SK-N-SH (cell line): Measurements from ENCODE around the gene SREK1IP1. TPM values are rescaled to one million over a fixed set of nuclear protein-coding genes. Genes with fewer than 3 reads are reported as not detected.

Experiments
- CTCF ChIA-PET: fragments of 300-600, 350-600 bp; formaldehyde crosslinking; extraction: SDS; loops from one replicate; lab custom pipeline; 2021; lab: Yijun Ruan, JAX
- POLR2A ChIA-PET: fragments of 350-600 bp; sonication (Branson Sonifier 250); formaldehyde crosslinking; extraction: SDS; loops from one replicate; lab custom pipeline; 2020; ENCODE audit warnings: antibody characterized with exemption, inconsistent platforms; lab: Yijun Ruan, JAX
- DNase-seq: peaks from one replicate; pipeline ENCODE4 v3.0.0; 2012
- H2AFZ ChIP-seq: fragments of 200-600 bp; sonication (generic); 2 replicates; pipeline ENCODE4 v1.8.1; 2016; ENCODE audit warnings: antibody characterized with exemption, mild to moderate bottlenecking, low read depth
- H3F3A ChIP-seq: fragments of 200-600 bp; sonication (generic); replicated peaks from 2 replicates; pipeline ENCODE3; 2016; ENCODE audit warnings: antibody characterized with exemption, mild to moderate bottlenecking; ENCODE audit not compliant: insufficient read depth
- H3K27ac ChIP-seq, 2 experiments: fragments of 200-500 bp in 1 of 2; fragments of 200-600 bp in 1 of 2; sonication (Bioruptor generic) in 1 of 2; sonication (generic), shearing (Covaris generic) in 1 of 2; 2 replicates each; pipeline versions ENCODE4 v1.5.1 to v1.6.1; 2014 to 2016; ENCODE audit warnings: low read depth in 2 of 2, inconsistent platforms in 1 of 2, low read length in 1 of 2, mild to moderate bottlenecking in 1 of 2, mixed read lengths in 1 of 2
- H3K27me3 ChIP-seq: fragments of 200-600 bp; sonication (generic), shearing (Covaris generic); 2 replicates; pipeline ENCODE4 v1.6.1; 2016; ENCODE audit warnings: mixed run types; ENCODE audit not compliant: insufficient read depth
- H3K36me3 ChIP-seq, 2 experiments: fragments of 200-500 bp in 1 of 2; fragments of 200-600 bp in 1 of 2; sonication (Bioruptor generic) in 1 of 2; sonication (generic) in 1 of 2; replicated peaks in 1 of 2; 2 replicates each; pipeline versions ENCODE3 to v1.5.1; 2014 to 2016; ENCODE audit warnings: low read length in 1 of 2, mild to moderate bottlenecking in 1 of 2; ENCODE audit not compliant: insufficient read depth in 2 of 2, control insufficient read depth in 1 of 2
- H3K4me1 ChIP-seq, 2 experiments: fragments of 200-500 bp in 1 of 2; fragments of 200-600 bp in 1 of 2; sonication (Bioruptor generic) in 1 of 2; sonication (generic), shearing (Covaris generic) in 1 of 2; 2 replicates each; pipeline versions ENCODE4 v1.5.1 to v1.6.1; 2014 to 2016; ENCODE audit warnings: low read depth in 1 of 2, low read length in 1 of 2, mixed run types in 1 of 2; ENCODE audit not compliant: insufficient read depth in 2 of 2, control insufficient read depth in 1 of 2
- H3K4me2 ChIP-seq: fragments of 200-600 bp; sonication (generic), shearing (Covaris generic); 2 replicates; pipeline ENCODE4 v1.6.1; 2017; ENCODE audit warnings: mixed run types
- H3K4me3 ChIP-seq, 2 experiments: fragments of 200-500 bp in 1 of 2; fragments of 200-600 bp in 1 of 2; sonication (Bioruptor generic) in 1 of 2; sonication (generic), shearing (Covaris generic) in 1 of 2; 2 replicates each; pipeline versions ENCODE4 v1.5.1 to v1.8.1; 2014 to 2016; ENCODE audit warnings: low read depth in 2 of 2, inconsistent platforms in 1 of 2, low read length in 1 of 2, mild to moderate bottlenecking in 1 of 2, mixed read lengths in 1 of 2, moderate library complexity in 1 of 2
- H3K79me2 ChIP-seq: fragments of 200-600 bp; sonication (generic); 2 replicates; pipeline ENCODE4 v1.8.1; 2017; ENCODE audit warnings: mild to moderate bottlenecking; ENCODE audit not compliant: insufficient read depth
- H3K9ac ChIP-seq: fragments of 200-600 bp; sonication (generic); 2 replicates; pipeline ENCODE4 v1.6.1; 2017; ENCODE audit warnings: mixed run types
- H3K9me2 ChIP-seq: fragments of 200-600 bp; sonication (generic); 2 replicates; pipeline ENCODE4 v1.6.1; 2017; ENCODE audit warnings: mixed run types
- H3K9me3 ChIP-seq: fragments of 200-600 bp; sonication (generic); 2 replicates; pipeline ENCODE4 v1.6.1; 2017; ENCODE audit warnings: mixed run types, mild to moderate bottlenecking, moderate library complexity
- H4K20me1 ChIP-seq: fragments of 200-600 bp; sonication (generic); 2 replicates; pipeline ENCODE4 v1.6.1; 2017; ENCODE audit warnings: mild to moderate bottlenecking, mixed run types; ENCODE audit not compliant: insufficient read depth
- CHD2 ChIP-seq: fragments of 150-350 bp; IDR thresholded peaks from 2 replicates; pipeline ENCODE4 v1.6.1; 2018; ENCODE audit warnings: low read length; ENCODE audit not compliant: partially characterized antibody
- CTCF ChIP-seq: fragments of 200-600 bp; sonication (generic); IDR thresholded peaks from 2 replicates; pipeline ENCODE4 v1.6.1; 2017; ENCODE audit warnings: antibody characterized with exemption, mild to moderate bottlenecking, moderate library complexity
- ELF1 ChIP-seq: IDR thresholded peaks from 2 replicates; pipeline ENCODE4 v1.4.0; 2012
- EP300 ChIP-seq, 2 experiments: IDR thresholded peaks; 2 replicates each; pipeline versions ENCODE4 v1.4.0 to v1.6.1; 2012; ENCODE audit warnings: borderline replicate concordance in 1 of 2, low read depth in 1 of 2, low read length in 1 of 2
- FOSL2 ChIP-seq: IDR thresholded peaks from 2 replicates; pipeline ENCODE4 v1.4.0; 2012; ENCODE audit warnings: low read depth, mild to moderate bottlenecking, moderate library complexity, borderline replicate concordance
- GABPA ChIP-seq: IDR thresholded peaks from 2 replicates; pipeline ENCODE4 v1.4.0; 2012; ENCODE audit warnings: low read depth, mild to moderate bottlenecking
- IRF3 ChIP-seq: fragments of 150-350 bp; IDR thresholded peaks from 2 replicates; pipeline ENCODE4 v1.6.1; 2016; ENCODE audit warnings: mild to moderate bottlenecking, low read depth, low read length
- MEF2A ChIP-seq: IDR thresholded peaks from 2 replicates; pipeline ENCODE4 v1.4.0; 2012; ENCODE audit warnings: low read depth, borderline replicate concordance
- MXI1 ChIP-seq: IDR thresholded peaks from 2 replicates; pipeline ENCODE4 v1.6.1; 2012; ENCODE audit warnings: mild to moderate bottlenecking, low read depth, low read length, improper control_type of control experiment
- NFIC ChIP-seq: IDR thresholded peaks from 2 replicates; pipeline ENCODE4 v1.4.0; 2012; ENCODE audit warnings: borderline replicate concordance
- POLR2AphosphoS5 ChIP-seq: IDR thresholded peaks from 2 replicates; pipeline ENCODE4 v1.6.1; 2012; ENCODE audit warnings: low read depth, low read length
- RAD21 ChIP-seq: IDR thresholded peaks from 2 replicates; pipeline ENCODE4 v1.6.1; 2012; ENCODE audit warnings: mild to moderate bottlenecking, low read length
- SIN3A ChIP-seq: IDR thresholded peaks from 2 replicates; pipeline ENCODE4 v1.6.1; 2012; ENCODE audit warnings: low read depth, mild to moderate bottlenecking, low read length, moderate library complexity, borderline replicate concordance
- TAF1 ChIP-seq: IDR thresholded peaks from 2 replicates; pipeline ENCODE4 v1.6.1; 2012; ENCODE audit warnings: low read depth, mild to moderate bottlenecking, low read length, moderate library complexity, borderline replicate concordance
- TCF12 ChIP-seq: IDR thresholded peaks from 2 replicates; pipeline ENCODE4 v1.4.0; 2012
- TEAD4 ChIP-seq: IDR thresholded peaks from 2 replicates; pipeline ENCODE4 v1.4.0; 2012; ENCODE audit warnings: mild to moderate bottlenecking, borderline replicate concordance; ENCODE audit not compliant: insufficient read depth
- USF1 ChIP-seq: IDR thresholded peaks from 2 replicates; pipeline ENCODE4 v1.4.0; 2012; ENCODE audit warnings: low read depth, borderline replicate concordance
- WGBS: methylation state at CpG from one replicate; pipeline ENCODE4 v1.1.6; 2017; ENCODE audit warnings: low lambda C conversion rate; 5-methylcytosine and 5-hydroxymethylcytosine counted together
- polyA plus RNA-seq, 3 experiments: library from polyadenylated mRNA; depleted of rRNA; stranded (reverse); fragments of >200 nt; gene quantifications; 2 replicates each; pipeline ENCODE4 v1.2.3, GENCODE V29; 2012
- TF ChIP-seq, protein P1 (sequence below): fragments of 150-350 bp; IDR thresholded peaks from 2 replicates; pipeline ENCODE4 v1.6.1; 2017; ENCODE audit warnings: antibody characterized with exemption, low read length, low read depth, borderline replicate concordance
- TF ChIP-seq, protein P2 (sequence below): IDR thresholded peaks from 2 replicates; pipeline ENCODE4 v1.4.0; 2012; ENCODE audit warnings: low read depth, borderline replicate concordance

SREK1IP1 gene
- polyA plus RNA-seq, 1 of the 3 experiments (the other 2 are of a cell fraction) = 1.2 TPM

DNA sequence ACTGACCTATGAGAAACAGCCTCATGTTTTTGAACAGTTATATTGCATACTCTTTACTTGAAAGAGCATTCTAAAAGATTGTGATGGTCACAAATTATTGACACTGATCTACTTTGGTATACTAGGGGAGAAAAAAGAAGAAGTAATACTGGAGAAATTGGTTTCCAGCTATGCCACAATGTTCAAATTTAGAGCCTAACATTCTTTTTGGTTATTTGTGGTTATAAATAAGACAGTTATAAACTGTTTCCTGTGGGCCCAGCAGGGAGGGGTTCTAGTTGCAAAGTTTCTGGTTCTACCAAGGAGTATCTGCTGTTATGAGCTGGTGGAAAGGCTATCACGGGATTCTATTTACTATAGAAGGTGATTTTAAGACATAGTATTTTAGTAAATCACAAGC, 5.0 kb upstream of the SREK1IP1 start:
- Histone ChIP-seq H3K4me3 (no peak overlapping the region), H3K4me1 (peaks cover 0 to 9% of the 10 kb centered on the region in 2 experiments; a peak in 3 of 4 replicates), H3K36me3 (peaks cover 17 to 18% of the 10 kb centered on the region in 2 experiments), H3K27me3 (no peaks in the 10 kb centered on the region), H3K9me2 (no peaks in the 10 kb centered on the region), H3F3A (peaks cover 6% of the 10 kb centered on the region), H3K79me2 (peaks cover 32% of the 10 kb centered on the region), H3K9ac (no peak overlapping the region), H4K20me1 (no peaks in the 10 kb centered on the region), H2AFZ (no peak overlapping the region), H3K27ac (no peak overlapping the region), H3K4me2 (no peak overlapping the region), H3K9me3 (no peaks in the 10 kb centered on the region)
- WGBS = 91% methylated on average over 1 of the region's 1 CpG
- ChIA-PET POLR2A (no interaction called here), CTCF (interaction anchor here (2.6 kb wide), 1 partner anchor 10 kb away, joined by 16 read pairs; no protein-coding TSS in a partner anchor)
- no peak for TF ChIP-seq CHD2
- no peak for TF ChIP-seq ELF1
- TF ChIP-seq EP300 (IDR thresholded peaks at IDR 0.05; ENCODE audit: borderline replicate concordance in 1 of 2, low read depth in 1 of 2, low read length in 1 of 2) = no peak
- no peak for TF ChIP-seq MXI1
- TF ChIP-seq USF1 = no peak
- TF ChIP-seq IRF3 = no peak
- no peak for TF ChIP-seq FOSL2
- no peak for TF ChIP-seq CTCF
- no peak for TF ChIP-seq TEAD4
- no peak for TF ChIP-seq TCF12
- TF ChIP-seq, protein P1, sequence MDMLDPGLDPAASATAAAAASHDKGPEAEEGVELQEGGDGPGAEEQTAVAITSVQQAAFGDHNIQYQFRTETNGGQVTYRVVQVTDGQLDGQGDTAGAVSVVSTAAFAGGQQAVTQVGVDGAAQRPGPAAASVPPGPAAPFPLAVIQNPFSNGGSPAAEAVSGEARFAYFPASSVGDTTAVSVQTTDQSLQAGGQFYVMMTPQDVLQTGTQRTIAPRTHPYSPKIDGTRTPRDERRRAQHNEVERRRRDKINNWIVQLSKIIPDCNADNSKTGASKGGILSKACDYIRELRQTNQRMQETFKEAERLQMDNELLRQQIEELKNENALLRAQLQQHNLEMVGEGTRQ = no peak
- TF ChIP-seq MEF2A = no peak
- no peak for TF ChIP-seq GABPA
- no peak for TF ChIP-seq NFIC
- TF ChIP-seq POLR2AphosphoS5 = no peak
- TF ChIP-seq TAF1 = no peak
- TF ChIP-seq RAD21 = no peak
- TF ChIP-seq SIN3A = no peak
- TF ChIP-seq, protein P2, sequence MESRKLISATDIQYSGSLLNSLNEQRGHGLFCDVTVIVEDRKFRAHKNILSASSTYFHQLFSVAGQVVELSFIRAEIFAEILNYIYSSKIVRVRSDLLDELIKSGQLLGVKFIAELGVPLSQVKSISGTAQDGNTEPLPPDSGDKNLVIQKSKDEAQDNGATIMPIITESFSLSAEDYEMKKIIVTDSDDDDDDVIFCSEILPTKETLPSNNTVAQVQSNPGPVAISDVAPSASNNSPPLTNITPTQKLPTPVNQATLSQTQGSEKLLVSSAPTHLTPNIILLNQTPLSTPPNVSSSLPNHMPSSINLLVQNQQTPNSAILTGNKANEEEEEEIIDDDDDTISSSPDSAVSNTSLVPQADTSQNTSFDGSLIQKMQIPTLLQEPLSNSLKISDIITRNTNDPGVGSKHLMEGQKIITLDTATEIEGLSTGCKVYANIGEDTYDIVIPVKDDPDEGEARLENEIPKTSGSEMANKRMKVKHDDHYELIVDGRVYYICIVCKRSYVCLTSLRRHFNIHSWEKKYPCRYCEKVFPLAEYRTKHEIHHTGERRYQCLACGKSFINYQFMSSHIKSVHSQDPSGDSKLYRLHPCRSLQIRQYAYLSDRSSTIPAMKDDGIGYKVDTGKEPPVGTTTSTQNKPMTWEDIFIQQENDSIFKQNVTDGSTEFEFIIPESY = no peak
- DNase-seq = no peak
